Upper lobe of left lung (tissue), 4 donors: Measurements from ENCODE around the gene PLBD2.

Source experiments
- EP300 ChIP-seq, 4 donors: sonication (generic); formaldehyde crosslinking; IDR thresholded peaks; one replicate each; pipeline ENCODE4 v1.5.1; 2017; ENCODE audit warnings: antibody characterized with exemption in 4 of 4, control low read depth in 2 of 4
- POLR2A ChIP-seq, 4 donors: fragments of 450-650 bp; IDR thresholded peaks; one replicate each; pipeline ENCODE4 v1.5.1; 2016 to 2017; ENCODE audit warnings: antibody characterized with exemption in 4 of 4, mild to moderate bottlenecking in 2 of 4
- POLR2AphosphoS5 ChIP-seq, 2 donors: sonication (generic); formaldehyde crosslinking; IDR thresholded peaks; one replicate each; pipeline ENCODE4 v1.5.1; 2017; ENCODE audit warnings: antibody characterized with exemption in 2 of 2
- TF ChIP-seq, protein P1 (sequence below), 6 experiments: fragments of 450-650 bp in 4 of 6; fragments of 200-600 bp in 2 of 6; sonication (generic) in 2 of 6; IDR thresholded peaks; one replicate each; pipeline ENCODE4 v1.5.1; 2016 to 2019; ENCODE audit warnings: antibody characterized with exemption in 6 of 6

DNA sequence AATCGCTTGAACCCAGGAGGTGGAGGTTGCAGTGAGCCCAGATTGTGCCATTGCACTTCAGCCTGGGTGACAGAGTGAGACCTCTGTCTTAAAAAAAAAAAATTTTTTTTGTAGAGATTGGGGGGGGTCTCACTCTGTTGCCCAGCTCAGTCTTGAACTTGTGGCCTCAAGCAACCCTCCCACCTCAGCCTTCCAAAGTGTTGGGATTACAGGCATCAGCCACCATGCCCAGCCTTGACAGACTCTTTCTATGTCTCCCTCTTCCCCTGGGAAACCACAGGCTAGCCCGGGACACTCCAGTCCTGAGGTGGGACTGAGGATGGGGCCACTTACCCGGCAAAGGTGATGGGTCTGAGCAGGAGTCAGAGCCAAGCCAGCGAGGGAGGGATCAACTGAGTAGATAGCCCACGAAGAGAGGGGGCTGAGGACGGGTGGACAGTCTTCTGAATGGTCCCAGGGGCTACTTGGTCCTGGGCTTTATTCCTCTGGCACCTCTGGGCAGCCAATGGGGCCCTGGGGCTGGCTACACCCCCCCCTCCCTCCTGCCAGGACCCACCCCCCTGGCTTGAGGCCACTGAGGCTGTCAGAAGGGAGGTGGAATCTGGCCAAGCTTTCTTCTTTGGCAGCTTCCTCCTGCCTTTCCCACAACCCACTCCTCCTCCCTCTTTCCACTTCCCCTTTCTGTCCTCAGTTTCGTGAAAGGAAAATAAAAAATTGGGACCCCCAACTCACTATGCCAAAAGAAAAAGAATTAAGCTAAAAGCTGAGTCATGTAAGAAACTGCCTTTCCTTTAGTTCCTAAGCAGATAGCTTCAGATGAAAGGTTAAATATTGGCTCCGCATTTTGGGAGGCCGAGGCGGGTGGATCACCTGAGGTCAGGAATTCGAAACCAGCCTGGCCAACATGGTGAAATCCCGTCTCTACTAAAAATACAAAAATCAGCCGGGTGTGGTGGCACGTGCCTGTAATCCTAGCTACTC lies 45.3 kb downstream of the PLBD2 start, which contains the start of gene SDS:
- TF ChIP-seq, protein P1, sequence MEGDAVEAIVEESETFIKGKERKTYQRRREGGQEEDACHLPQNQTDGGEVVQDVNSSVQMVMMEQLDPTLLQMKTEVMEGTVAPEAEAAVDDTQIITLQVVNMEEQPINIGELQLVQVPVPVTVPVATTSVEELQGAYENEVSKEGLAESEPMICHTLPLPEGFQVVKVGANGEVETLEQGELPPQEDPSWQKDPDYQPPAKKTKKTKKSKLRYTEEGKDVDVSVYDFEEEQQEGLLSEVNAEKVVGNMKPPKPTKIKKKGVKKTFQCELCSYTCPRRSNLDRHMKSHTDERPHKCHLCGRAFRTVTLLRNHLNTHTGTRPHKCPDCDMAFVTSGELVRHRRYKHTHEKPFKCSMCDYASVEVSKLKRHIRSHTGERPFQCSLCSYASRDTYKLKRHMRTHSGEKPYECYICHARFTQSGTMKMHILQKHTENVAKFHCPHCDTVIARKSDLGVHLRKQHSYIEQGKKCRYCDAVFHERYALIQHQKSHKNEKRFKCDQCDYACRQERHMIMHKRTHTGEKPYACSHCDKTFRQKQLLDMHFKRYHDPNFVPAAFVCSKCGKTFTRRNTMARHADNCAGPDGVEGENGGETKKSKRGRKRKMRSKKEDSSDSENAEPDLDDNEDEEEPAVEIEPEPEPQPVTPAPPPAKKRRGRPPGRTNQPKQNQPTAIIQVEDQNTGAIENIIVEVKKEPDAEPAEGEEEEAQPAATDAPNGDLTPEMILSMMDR (IDR thresholded peaks at IDR 0.05): no peak
- no peak for TF ChIP-seq POLR2AphosphoS5 (IDR thresholded peaks at IDR 0.05)
- peak in 1 of 4 donors; percentile 49 for TF ChIP-seq POLR2A (IDR thresholded peaks at IDR 0.05)
- no peak for TF ChIP-seq EP300 (IDR thresholded peaks at IDR 0.05)
